ENCODE data around the gene TSC22D1. TPM values are rescaled to one million over a fixed set of nuclear protein-coding genes. Genes with fewer than 3 reads are reported as not detected.
A peak's percentile ranks its signal among the peaks of the same experiment; 100 is the strongest.

Gene TSC22D1
- total RNA-seq, 3 donors from 2014 or later = 249 to 299 (median 260) TPM

DNA sequence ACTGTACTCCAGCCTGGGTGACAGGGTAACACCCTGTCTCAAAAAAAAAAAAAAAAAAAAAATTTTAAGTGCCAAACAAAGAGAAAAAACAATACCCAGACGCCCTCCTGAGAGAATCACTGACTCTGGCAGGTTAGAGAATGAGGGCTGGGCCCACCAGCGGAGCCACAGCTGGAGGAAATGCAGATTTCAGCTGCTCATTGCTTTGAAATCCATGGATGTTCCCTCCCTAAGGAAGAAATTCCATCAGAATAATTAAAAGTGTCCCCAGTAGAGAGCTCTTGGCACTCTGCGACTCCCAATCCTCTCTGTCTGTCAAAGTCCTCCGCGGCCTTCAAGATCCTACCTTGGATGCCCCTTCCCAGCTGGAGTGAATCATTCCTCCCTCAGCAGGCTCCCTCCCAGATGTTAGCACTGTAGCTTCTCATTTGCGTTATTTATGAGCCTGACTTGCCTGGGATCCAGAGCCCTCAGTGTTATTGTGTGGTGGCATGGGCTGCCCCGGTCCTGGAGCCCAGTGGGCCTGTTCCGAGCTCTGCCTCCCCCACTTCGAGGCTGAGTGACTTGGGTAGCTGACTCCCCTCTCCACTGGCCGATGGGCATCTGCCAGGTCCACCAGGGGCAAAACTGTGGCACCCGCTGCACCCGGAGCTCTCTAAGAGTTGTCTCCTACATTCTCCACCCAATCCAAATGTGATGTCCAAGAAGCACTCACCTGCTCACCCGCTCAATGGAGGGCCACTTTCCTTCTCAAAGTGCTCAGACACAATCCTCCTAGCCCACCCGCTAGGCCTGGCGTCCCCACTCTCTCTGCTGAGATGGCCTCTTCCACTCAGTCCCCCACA, 155.5 kb downstream of the TSC22D1 start:
- intact Hi-C loops (cut with DNase I, micrococcal nuclease) = no loop called here
- no peaks in the 10 kb centered on the region for H3K4me1 ChIP-seq (ENCODE audit: low read depth)
- TF ChIP-seq CTCF (IDR thresholded peaks at IDR 0.05) = no peak
- DNase-seq = no peak
- H3K36me3 ChIP-seq (ENCODE audit: low read depth) = no peaks in the 10 kb centered on the region
- no peak overlapping the region for H3K4me3 ChIP-seq
- H3K9me3 ChIP-seq = no peaks in the 10 kb centered on the region
- no peak for ATAC-seq

DNA sequence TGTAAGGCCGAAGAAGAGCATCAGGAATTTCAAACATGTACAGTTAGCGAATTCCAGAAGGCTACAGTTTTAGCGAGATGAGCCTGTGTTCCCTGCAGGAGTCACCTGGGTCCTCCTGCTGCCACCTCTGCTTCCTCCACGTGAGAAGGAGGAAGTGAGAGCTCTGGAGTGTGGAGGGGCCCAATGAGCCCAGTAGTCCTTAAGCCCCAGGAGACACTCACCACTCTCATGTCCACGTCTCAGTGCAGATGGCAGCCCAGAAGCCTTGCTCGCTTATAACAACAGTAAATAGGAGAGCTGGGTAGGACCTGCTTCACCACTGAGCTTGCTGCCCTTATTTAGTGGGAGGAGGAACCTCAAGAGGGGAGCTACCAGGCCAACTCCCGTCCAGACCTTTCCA, 158.3 kb downstream of the TSC22D1 start:
- DNase-seq (no peak), ATAC-seq (no peak)
- Histone ChIP-seq H3K4me1 (ENCODE audit: low read depth) (no peaks in the 10 kb centered on the region), H3K4me3 (no peak overlapping the region), H3K36me3 (ENCODE audit: low read depth) (no peaks in the 10 kb centered on the region), H3K9me3 (no peaks in the 10 kb centered on the region)
- no peak for TF ChIP-seq CTCF (IDR thresholded peaks at IDR 0.05)
- intact Hi-C loops (cut with DNase I, micrococcal nuclease) = no loop called here

DNA sequence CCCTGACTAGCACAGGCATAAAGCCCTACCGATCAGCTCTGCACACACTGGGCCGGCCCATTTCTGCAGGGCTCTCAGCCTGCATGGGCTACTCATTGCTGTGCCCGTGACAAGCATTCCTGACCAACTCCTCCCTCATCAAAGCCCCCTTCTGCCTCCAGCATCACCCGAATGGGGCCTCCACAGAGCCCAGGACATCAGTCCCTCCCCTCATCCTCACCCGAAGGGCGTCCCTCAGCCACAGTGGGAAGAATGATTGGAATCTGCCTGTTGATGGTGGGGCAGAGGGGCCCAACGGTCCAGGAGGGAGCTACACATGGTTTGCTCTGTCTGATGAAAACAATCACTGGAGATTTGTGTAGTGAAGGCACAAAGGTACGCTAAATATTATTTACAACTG, 158.7 kb downstream of the TSC22D1 start:
- Histone ChIP-seq H3K36me3 (ENCODE audit: low read depth) (no peaks in the 10 kb centered on the region), H3K9me3 (no peaks in the 10 kb centered on the region), H3K4me1 (ENCODE audit: low read depth) (no peaks in the 10 kb centered on the region), H3K4me3 (no peak overlapping the region)
- intact Hi-C loops (cut with DNase I, micrococcal nuclease) = no loop called here
- no peak for TF ChIP-seq CTCF (IDR thresholded peaks at IDR 0.05)
- no peak for DNase-seq
- ATAC-seq = no peak

GRCh38 chr13:44416744-44417143, 159.4 kb downstream of the TSC22D1 start:
- Histone ChIP-seq H3K4me3 (no peak overlapping the region), H3K36me3 (ENCODE audit: low read depth) (no peaks in the 10 kb centered on the region), H3K9me3 (no peaks in the 10 kb centered on the region), H3K4me1 (ENCODE audit: low read depth) (no peaks in the 10 kb centered on the region)
- no peak for TF ChIP-seq CTCF (IDR thresholded peaks at IDR 0.05)
- no peak for ATAC-seq
- no peak for DNase-seq
- intact Hi-C loops (cut with DNase I, micrococcal nuclease) = no loop called here

DNA sequence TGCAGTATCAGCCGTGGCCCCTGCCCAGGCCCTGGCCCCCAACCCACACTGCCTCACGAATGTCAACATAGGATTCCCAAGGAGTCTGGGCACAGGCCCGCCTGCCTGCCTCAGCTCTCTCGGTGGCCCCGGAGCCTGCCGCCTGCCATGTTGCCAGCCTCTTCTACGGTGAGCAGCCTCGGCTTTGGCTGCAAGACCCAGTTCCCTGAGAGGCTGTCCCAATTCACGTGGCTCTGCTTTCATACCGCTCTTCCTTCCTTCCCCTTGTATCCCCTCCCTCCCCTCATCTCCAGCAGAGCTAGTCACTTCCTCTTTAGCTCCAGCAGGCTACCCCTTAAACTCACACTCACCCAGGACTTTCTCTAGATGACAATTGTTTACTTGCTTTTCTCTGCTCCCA, 159.8 kb downstream of the TSC22D1 start:
- peak; percentile 17 for ATAC-seq
- intact Hi-C loops (cut with DNase I, micrococcal nuclease) = no loop called here
- no peak overlapping the region for H3K4me3 ChIP-seq

More for the DNA sequence above, 159.8 kb downstream of the TSC22D1 start:
- no peaks in the 10 kb centered on the region for H3K4me1 ChIP-seq (ENCODE audit: low read depth)
- H3K36me3 ChIP-seq (ENCODE audit: low read depth) = no peaks in the 10 kb centered on the region
- no peaks in the 10 kb centered on the region for H3K9me3 ChIP-seq
- no peak for DNase-seq
- TF ChIP-seq CTCF (IDR thresholded peaks at IDR 0.05) = no peak

Data from mucosa of descending colon (tissue), 3 donors.